ENCODE results near the gene RPL10.

DNA sequence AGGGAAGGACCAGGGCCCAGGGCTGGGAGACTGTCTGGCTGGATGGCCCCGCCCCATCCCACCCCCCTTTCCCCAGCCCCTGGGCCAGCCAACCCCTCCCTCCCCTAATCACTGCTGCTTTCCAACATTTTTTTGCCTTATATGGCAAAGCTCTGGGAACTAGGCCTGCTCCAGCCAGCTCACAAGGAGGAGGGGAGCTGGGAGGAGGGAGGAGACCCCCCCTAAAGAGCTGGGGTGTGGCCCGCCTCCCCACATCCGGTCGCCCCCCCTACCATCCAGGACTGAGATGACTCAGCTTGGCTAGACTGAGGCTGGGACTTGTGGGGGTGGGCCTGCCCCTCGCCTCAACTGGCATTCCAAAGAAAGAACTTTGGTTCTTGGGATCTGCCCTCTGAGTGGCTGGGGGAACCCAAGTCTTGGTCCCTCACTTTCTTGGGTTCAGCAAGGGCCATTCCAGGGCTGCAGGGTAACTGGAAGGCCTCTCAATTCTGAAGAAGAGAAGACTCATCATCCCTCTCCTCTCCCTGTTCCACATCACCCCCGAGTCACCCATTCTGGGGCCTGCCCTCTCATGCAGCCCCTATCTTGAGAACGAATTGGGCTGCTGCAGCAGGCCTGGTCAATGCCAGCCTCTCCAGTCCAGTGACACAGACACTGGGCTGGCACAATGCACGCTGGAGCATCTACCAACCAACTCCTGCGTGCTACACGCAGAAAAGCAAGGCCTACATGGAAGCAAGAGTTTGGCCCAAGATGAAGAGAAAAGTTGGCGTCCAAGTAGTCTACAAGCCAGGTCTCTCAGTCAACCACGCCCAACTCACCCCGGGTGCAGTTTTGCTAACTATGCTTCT lies 28.5 kb upstream of the RPL10 start:
- TF ChIP-seq, protein P1, sequence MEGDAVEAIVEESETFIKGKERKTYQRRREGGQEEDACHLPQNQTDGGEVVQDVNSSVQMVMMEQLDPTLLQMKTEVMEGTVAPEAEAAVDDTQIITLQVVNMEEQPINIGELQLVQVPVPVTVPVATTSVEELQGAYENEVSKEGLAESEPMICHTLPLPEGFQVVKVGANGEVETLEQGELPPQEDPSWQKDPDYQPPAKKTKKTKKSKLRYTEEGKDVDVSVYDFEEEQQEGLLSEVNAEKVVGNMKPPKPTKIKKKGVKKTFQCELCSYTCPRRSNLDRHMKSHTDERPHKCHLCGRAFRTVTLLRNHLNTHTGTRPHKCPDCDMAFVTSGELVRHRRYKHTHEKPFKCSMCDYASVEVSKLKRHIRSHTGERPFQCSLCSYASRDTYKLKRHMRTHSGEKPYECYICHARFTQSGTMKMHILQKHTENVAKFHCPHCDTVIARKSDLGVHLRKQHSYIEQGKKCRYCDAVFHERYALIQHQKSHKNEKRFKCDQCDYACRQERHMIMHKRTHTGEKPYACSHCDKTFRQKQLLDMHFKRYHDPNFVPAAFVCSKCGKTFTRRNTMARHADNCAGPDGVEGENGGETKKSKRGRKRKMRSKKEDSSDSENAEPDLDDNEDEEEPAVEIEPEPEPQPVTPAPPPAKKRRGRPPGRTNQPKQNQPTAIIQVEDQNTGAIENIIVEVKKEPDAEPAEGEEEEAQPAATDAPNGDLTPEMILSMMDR (conservative IDR thresholded peaks at IDR 0.05; ENCODE audit: low read depth, low read length): no peak
- TF ChIP-seq EZH2 (IDR thresholded peaks at IDR 0.05; ENCODE audit: borderline replicate concordance, low read depth, low read length, poor library complexity, severe bottlenecking): no peak

All from A673 (cell line).